ENCODE measurements around the gene ANKRD13B. TPM values are rescaled to one million over a fixed set of nuclear protein-coding genes. Genes with fewer than 3 reads are reported as not detected.
A peak's percentile ranks its signal among the peaks of the same experiment; 100 is the strongest.

The ANKRD13B gene
- total and polyA plus RNA-seq, 2 of the 13 experiments (the other 11 are each of a cell fraction or from before 2014, with no cell fraction given): 1.7 to 1.8 TPM

DNA sequence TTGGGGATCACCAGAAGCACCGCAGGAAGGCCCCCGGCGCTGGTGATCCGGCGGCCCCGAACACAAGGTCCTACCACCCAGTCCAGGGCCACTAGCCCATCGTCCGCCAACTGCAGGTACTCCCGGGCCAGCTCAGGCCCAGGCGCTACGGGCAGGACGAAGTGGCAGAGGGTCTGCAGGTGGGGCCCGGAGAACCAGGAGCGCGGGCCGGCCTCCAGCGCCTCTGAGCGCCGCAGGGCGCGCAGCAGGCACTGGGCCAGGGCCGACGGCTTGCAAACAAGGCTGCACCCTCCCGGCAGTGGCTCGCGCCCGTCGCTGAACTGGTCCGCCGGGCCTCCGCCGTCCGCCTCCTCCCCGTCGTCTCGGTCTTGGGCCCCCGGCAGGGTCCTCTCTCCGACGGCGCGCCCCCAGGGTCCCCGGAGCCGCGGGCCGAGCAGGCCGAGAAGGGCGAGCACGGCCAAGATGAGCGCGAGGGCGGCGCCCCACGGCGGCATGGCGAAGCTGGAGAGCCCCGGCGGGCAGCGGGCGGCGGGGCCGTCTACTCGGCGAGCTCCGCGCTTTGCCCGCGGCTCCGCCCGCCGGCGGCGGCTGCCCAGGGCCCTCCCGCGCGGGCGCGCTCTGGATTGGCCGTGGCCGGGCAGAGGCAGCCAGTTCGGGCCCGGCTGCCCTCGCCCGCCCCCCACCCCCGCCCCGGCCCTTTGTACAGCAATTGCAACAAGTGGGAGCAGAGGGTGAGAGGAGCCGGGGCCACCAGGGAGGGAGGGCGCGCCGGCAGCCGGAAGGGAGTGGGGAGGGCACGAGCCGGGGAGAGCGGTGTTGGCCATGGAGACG is 26.2 kb upstream of the ANKRD13B start, which contains the start of gene ABHD15 (continued):
- TF ChIP-seq AKNA (CRISPR knock-in tag; IDR thresholded peaks at IDR 0.05; ENCODE audit: borderline replicate concordance): no peak
- TF ChIP-seq JUNB (CRISPR knock-in tag; IDR thresholded peaks at IDR 0.05; ENCODE audit: borderline replicate concordance): no peak
- TF ChIP-seq ZNF652 (CRISPR knock-in tag; IDR thresholded peaks at IDR 0.05; ENCODE audit: borderline replicate concordance, low read depth): no peak
- 0 out of 2 replicates have a peak, but pooled peaks have one; percentile 33 for TF ChIP-seq TEAD2 (CRISPR knock-in tag; IDR thresholded peaks at IDR 0.05)
- no peak for TF ChIP-seq PITX1 (CRISPR knock-in tag; IDR thresholded peaks at IDR 0.05)
- no peak for TF ChIP-seq ZNF468 (CRISPR knock-in tag; IDR thresholded peaks at IDR 0.05)
- peak; percentile 67 for TF ChIP-seq ZFY (CRISPR knock-in tag; IDR thresholded peaks at IDR 0.05)
- peak; percentile 60; the same call in 1 of the 2 replicates for TF ChIP-seq ZC3H13 (CRISPR knock-in tag; IDR thresholded peaks at IDR 0.05)
- no peak for TF ChIP-seq HOXA7 (CRISPR knock-in tag; IDR thresholded peaks at IDR 0.05)
- peak; percentile 61 for TF ChIP-seq PHF8 (CRISPR knock-in tag; IDR thresholded peaks at IDR 0.05)
- TF ChIP-seq NR2F1 (CRISPR knock-in tag; IDR thresholded peaks at IDR 0.05): no peak
- no peak; the same call in 1 of the 2 replicates for TF ChIP-seq KDM5B (CRISPR knock-in tag; IDR thresholded peaks at IDR 0.05; ENCODE audit: borderline replicate concordance)
- TF ChIP-seq ZNF770 (CRISPR knock-in tag; IDR thresholded peaks at IDR 0.05): no peak
- TF ChIP-seq ZSCAN31 (CRISPR knock-in tag; IDR thresholded peaks at IDR 0.05; ENCODE audit: low read depth): peak; percentile 66; the same call in 1 of the 2 replicates
- no peak for TF ChIP-seq CHD4 (IDR thresholded peaks at IDR 0.05; ENCODE audit: borderline replicate concordance, low read length)
- TF ChIP-seq GABPA (IDR thresholded peaks at IDR 0.05; ENCODE audit: low read depth, low read length): no peak
- TF ChIP-seq GABPA (CRISPR knock-in tag; IDR thresholded peaks at IDR 0.05; ENCODE audit: low read depth): no peak
- TF ChIP-seq ARNTL (CRISPR knock-in tag; IDR thresholded peaks at IDR 0.05): no peak
- peak in 1 of 2 experiments; percentile 48; a peak in 1 of 4 replicates for TF ChIP-seq POLR2A (IDR thresholded peaks at IDR 0.05; ENCODE audit: insufficient read depth in 1 of 2, low read depth in 2 of 2, low read length in 2 of 2)
- TF ChIP-seq ZNF225 (CRISPR knock-in tag; IDR thresholded peaks at IDR 0.05): peak; percentile 94; the same call in 1 of the 2 replicates
- TF ChIP-seq ZNF335 (CRISPR knock-in tag; IDR thresholded peaks at IDR 0.05): no peak
- peak; percentile 34; the same call in 1 of the 2 replicates for TF ChIP-seq TARDBP (CRISPR knock-in tag; IDR thresholded peaks at IDR 0.05)

Measured in HepG2 (cell line).